GM06990 (cell line): Measurements from ENCODE around the gene PTAFR.

Experiments
- DNase-seq: peaks from one replicate; pipeline ENCODE4 v3.0.0-alpha.2; 2011; ENCODE audit not compliant: insufficient read length; ENCODE audit errors: extremely low read depth
- H3K27me3 ChIP-seq: replicated peaks from 2 replicates; pipeline ENCODE4 v1.6.0; 2011; ENCODE audit warnings: low read length; ENCODE audit not compliant: control insufficient read depth, insufficient read depth
- H3K36me3 ChIP-seq: 2 replicates; pipeline ENCODE4 v1.5.1; 2011; ENCODE audit warnings: low read length; ENCODE audit not compliant: control insufficient read depth, insufficient read depth
- H3K4me3 ChIP-seq: replicated peaks from 2 replicates; pipeline ENCODE4 v1.5.1; 2011; ENCODE audit warnings: low read depth, mild to moderate bottlenecking, control low read depth, low read length
- CTCF ChIP-seq: IDR thresholded peaks from 2 replicates; pipeline ENCODE4 v1.5.1; 2011; ENCODE audit warnings: low read length, control low read depth, mild to moderate bottlenecking, inconsistent platforms; ENCODE audit not compliant: insufficient read depth, poor library complexity, severe bottlenecking

The PTAFR gene

DNA sequence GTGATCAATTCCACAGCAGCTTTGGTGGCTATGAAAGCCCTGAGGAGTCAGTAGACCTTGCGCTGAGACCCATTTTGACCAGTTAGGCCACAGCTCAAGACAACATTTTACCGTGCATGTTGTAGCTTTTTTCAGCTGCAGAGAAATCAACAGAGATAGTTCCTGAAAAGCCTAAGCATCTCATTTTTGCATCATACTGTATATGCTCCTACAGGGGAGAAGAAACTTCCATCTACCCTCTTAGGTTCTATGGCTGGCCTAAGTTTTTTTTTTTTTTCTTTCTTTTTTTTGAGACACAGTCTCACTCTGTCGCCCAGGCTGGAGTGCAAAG, 63.3 kb downstream of the PTAFR start:
- Histone ChIP-seq H3K27me3 (no peaks in the 10 kb centered on the region), H3K36me3 (no peaks in the 10 kb centered on the region), H3K4me3 (no peak overlapping the region)
- DNase-seq = no peak
- TF ChIP-seq CTCF = no peak

- H3K27me3 ChIP-seq = no peaks in the 10 kb centered on the region
- DNase-seq = no peak
- TF ChIP-seq CTCF = peak; percentile 54
- no peak overlapping the region for H3K4me3 ChIP-seq
- no peaks in the 10 kb centered on the region for H3K36me3 ChIP-seq
Measured at GRCh38 chr1:28112388-28113241, 63.9 kb downstream of the PTAFR start.

GRCh38 chr1:28111157-28111556, 65.3 kb downstream of the PTAFR start:
- H3K36me3 ChIP-seq = no peaks in the 10 kb centered on the region
- no peak overlapping the region for H3K4me3 ChIP-seq
- TF ChIP-seq CTCF = no peak
- peak; percentile 49 for DNase-seq
- H3K27me3 ChIP-seq = no peaks in the 10 kb centered on the region

DNA sequence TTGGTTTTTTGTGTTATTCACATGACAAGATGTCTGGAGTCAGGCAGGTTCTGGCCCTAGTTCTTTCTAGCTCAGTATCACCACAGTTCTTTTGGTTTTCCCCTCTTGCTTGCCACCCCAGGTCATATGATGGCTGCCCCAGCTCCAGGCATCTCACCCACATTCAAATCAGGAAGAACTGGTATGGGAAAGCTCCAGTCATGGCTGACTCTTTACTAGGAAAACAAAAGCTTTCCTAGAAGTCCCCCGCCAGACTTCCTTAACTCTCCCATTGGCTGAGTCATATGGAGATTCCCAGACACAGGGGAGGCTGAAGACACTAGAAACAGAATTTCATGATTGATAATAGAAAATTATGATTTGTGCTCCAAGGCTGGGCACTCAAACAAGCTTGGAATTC, 65.9 kb downstream of the PTAFR start:
- no peak for TF ChIP-seq CTCF
- H3K36me3 ChIP-seq = no peaks in the 10 kb centered on the region
- no peak overlapping the region for H3K4me3 ChIP-seq
- H3K27me3 ChIP-seq = no peaks in the 10 kb centered on the region
- no peak for DNase-seq

- no peak for TF ChIP-seq CTCF
- Histone ChIP-seq H3K27me3 (no peaks in the 10 kb centered on the region), H3K36me3 (no peaks in the 10 kb centered on the region), H3K4me3 (no peak overlapping the region)
- no peak for DNase-seq
Measured at GRCh38 chr1:28109639-28110038, 66.9 kb downstream of the PTAFR start.
